ENCODE data around the gene LMO3. TPM values are rescaled to one million over a fixed set of nuclear protein-coding genes. Genes with fewer than 3 reads are reported as not detected.

LMO3 gene
- total and polyA plus RNA-seq, 2 of the 8 experiments (the other 6 are each of a cell fraction or from before 2014, with no cell fraction given), result 4.7 to 16.7 TPM

DNA sequence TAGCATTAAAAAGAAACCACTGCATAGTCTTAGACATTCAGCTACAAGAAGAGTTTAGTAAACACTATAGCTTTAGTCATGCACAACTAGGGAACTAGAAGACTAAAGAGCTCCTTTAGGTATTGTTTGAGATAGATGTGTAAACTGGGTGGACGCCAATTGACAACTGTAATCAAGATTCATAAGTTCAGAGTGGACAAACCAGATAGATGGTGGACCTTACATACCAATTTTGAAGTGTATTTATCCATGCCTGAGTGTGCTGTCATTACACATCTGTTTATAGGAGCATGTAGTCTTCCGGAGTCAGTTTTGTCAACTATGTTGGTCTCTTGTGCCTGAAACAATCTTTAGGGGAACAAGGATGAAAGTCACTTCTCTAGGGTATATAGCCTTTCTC is 96.6 kb downstream of the LMO3 start:
- DNase-seq (ENCODE audit: low read depth in 1 of 2, low spot score in 2 of 2) (no peak), FAIRE-seq (no peak)
- no peaks in the 10 kb centered on the region for H3K79me1 ChIP-seq (ENCODE audit: low read depth, low read length)
- H3K27ac ChIP-seq (ENCODE audit: low read depth, low read length), result no peak overlapping the region
- no peaks in the 10 kb centered on the region for H3K23me2 ChIP-seq (ENCODE audit: low read depth, low read length)
- no peak overlapping the region for H4K91ac ChIP-seq (replicated peaks; ENCODE audit: insufficient read length, low read length)
- H2BK20ac ChIP-seq (ENCODE audit: low read length), result no peak overlapping the region
- no peak overlapping the region for H3K14ac ChIP-seq (ENCODE audit: insufficient read length)
- H3K4me2 ChIP-seq (ENCODE audit: insufficient read depth in 1 of 2, low read depth in 2 of 2, low read length in 2 of 2), result no peak overlapping the region
- no peak overlapping the region for H2AFZ ChIP-seq (ENCODE audit: low read length)
- no peak overlapping the region for H2BK5ac ChIP-seq (ENCODE audit: low read depth, low read length)
- 81% methylated on average over 2 of the region's 2 CpGs; no CpG with 5 or more reads in 1 of the 2 experiments for WGBS, 2 experiments (ENCODE audit: extremely low coverage in 1 of 2, insufficient coverage in 1 of 2, insufficient read length in 1 of 2, insufficient replicate concordance in 2 of 2, low coverage in 1 of 2, low lambda C conversion rate in 2 of 2, missing lambda C conversion rate in 1 of 2)
- H3K36me3 ChIP-seq (ENCODE audit: control insufficient read depth in 2 of 4, insufficient read depth in 4 of 4, low read length in 3 of 4), result no peaks in the 10 kb centered on the region
- no peaks in the 10 kb centered on the region for H3K79me2 ChIP-seq (ENCODE audit: control insufficient read depth in 1 of 2, insufficient read depth in 2 of 2, low read length in 2 of 2)
- no peak overlapping the region for H3K9ac ChIP-seq (replicated peaks in 1 of 4; ENCODE audit: extremely low read depth in 1 of 4, low read depth in 3 of 4, low read length in 3 of 4)
- ChIA-PET POLR2A (ENCODE audit: partially characterized antibody) (no interaction called here), CTCF (ENCODE audit: partially characterized antibody) (interaction anchor here (1.0 kb wide), 1 partner anchor 175 kb away, joined by 4 read pairs; no protein-coding TSS in a partner anchor)
- no peak overlapping the region for H4K8ac ChIP-seq (ENCODE audit: extremely low read depth, insufficient read depth, low read length)
- no peak overlapping the region for H2BK12ac ChIP-seq (ENCODE audit: low read depth, low read length)
- no peak overlapping the region for H3K18ac ChIP-seq (ENCODE audit: extremely low read depth, low read length)
- no peak overlapping the region for H4K5ac ChIP-seq (ENCODE audit: insufficient read length, low read depth, low read length)
- H3K56ac ChIP-seq (replicated peaks; ENCODE audit: insufficient read length, low read depth, low read length), result no peak overlapping the region
- peaks cover 0 to 4% (median 0%) of the 10 kb centered on the region in 4 experiments; a peak in 2 of 7 replicates for H3K4me1 ChIP-seq (replicated peaks in 1 of 4; ENCODE audit: control insufficient read depth in 3 of 4, insufficient read depth in 4 of 4, low read length in 3 of 4)
- H3K9me3 ChIP-seq (ENCODE audit: insufficient read depth in 2 of 2, low read depth in 1 of 2, low read length in 1 of 2), result no peaks in the 10 kb centered on the region
- H3K23ac ChIP-seq (ENCODE audit: insufficient read length), result no peak overlapping the region
- H2AK5ac ChIP-seq (ENCODE audit: low read depth, low read length), result no peak overlapping the region
- H2BK120ac ChIP-seq (replicated peaks; ENCODE audit: low read depth, low read length), result no peak overlapping the region
- no peak overlapping the region for H3K4me3 ChIP-seq (ENCODE audit: extremely low read depth in 1 of 4, insufficient read depth in 2 of 4, low read depth in 3 of 4, low read length in 4 of 4)
- H3K27me3 ChIP-seq (replicated peaks in 1 of 4; ENCODE audit: control insufficient read depth in 3 of 4, extremely low read depth in 1 of 4, insufficient read depth in 3 of 4, low read length in 3 of 4), result no peaks in the 10 kb centered on the region
- H4K20me1 ChIP-seq (replicated peaks in 1 of 2; ENCODE audit: control insufficient read depth in 1 of 2, insufficient read depth in 2 of 2, low read length in 2 of 2), result no peaks in the 10 kb centered on the region
- H2BK15ac ChIP-seq (ENCODE audit: low read length), result no peak overlapping the region
- H3K4ac ChIP-seq (replicated peaks; ENCODE audit: insufficient read length, low read depth, low read length), result no peak overlapping the region
- TF ChIP-seq SAP30 (IDR thresholded peaks at IDR 0.05; ENCODE audit: insufficient read depth, insufficient replicate concordance, low read length) (no peak), RNF2 (IDR thresholded peaks at IDR 0.05; ENCODE audit: borderline replicate concordance, low read depth, low read length, missing control alignments, poor library complexity, severe bottlenecking) (no peak), SP4 (IDR thresholded peaks at IDR 0.05; ENCODE audit: low read length) (no peak), SP1 (IDR thresholded peaks at IDR 0.05; ENCODE audit: low read depth, low read length) (no peak), PHF8 (conservative IDR thresholded peaks at IDR 0.05; ENCODE audit: low read depth, low read length) (no peak), JUND (IDR thresholded peaks at IDR 0.05; ENCODE audit: low read length) (no peak), KDM5A (IDR thresholded peaks at IDR 0.05; ENCODE audit: low read length) (no peak), E2F6 (IDR thresholded peaks at IDR 0.05) (no peak), SRF (IDR thresholded peaks at IDR 0.05; ENCODE audit: low read depth, low read length) (no peak), EP300 (IDR thresholded peaks at IDR 0.05; ENCODE audit: borderline replicate concordance in 1 of 2, low read depth in 2 of 2, low read length in 2 of 2) (no peak), JUN (IDR thresholded peaks at IDR 0.05; ENCODE audit: low read depth, low read length) (no peak), HDAC6 (IDR thresholded peaks at IDR 0.05; ENCODE audit: low read depth, low read length) (no peak)
- TF ChIP-seq, protein P1, sequence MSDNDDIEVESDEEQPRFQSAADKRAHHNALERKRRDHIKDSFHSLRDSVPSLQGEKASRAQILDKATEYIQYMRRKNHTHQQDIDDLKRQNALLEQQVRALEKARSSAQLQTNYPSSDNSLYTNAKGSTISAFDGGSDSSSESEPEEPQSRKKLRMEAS (IDR thresholded peaks at IDR 0.05), result no peak

Measured in H1 (cell line).